ENCODE measurements around the gene SMARCB1. TPM values are rescaled to one million over a fixed set of nuclear protein-coding genes. Genes with fewer than 3 reads are reported as not detected.

SMARCB1 gene
- total RNA-seq, 4 donors from 2014 or later: 33.7 to 61.3 (median 54.7) TPM

DNA sequence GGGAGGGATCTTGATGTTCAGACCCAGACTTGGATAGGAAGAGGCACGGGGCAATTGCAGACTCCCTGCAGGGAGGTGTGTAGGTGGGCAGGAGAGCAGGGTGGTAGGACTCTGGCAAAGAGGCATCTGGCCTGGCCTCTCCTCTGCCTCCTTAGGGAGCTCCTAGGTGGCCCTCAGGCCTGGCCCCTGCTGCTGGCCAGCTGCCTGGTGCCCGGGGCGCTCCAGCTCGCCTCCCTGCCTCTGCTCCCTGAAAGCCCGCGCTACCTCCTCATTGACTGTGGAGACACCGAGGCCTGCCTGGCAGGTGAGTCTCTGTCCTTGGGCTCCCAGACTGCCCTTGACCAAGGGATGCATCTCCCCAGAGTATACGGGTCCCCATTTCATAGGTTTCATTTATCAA lies 90.8 kb downstream of the SMARCB1 start:
- 98 to 100% methylated on average over 4 to 8 of the region's 8 CpGs for WGBS, 2 donors (ENCODE audit: low coverage in 1 of 2)
- H3K36me3 ChIP-seq: no peaks in the 10 kb centered on the region
- intact Hi-C loops (cut with DNase I; ENCODE audit: low total_unique reads): no loop called here

GRCh38 chr22:23878219-23878618 lies 91.5 kb downstream of the SMARCB1 start:
- H3K27ac ChIP-seq: no peak overlapping the region
- WGBS, 2 donors (ENCODE audit: low coverage in 1 of 2): 90% methylated on average over 7 of the region's 7 CpGs; no CpG with 5 or more reads in 1 of the 2 donors
- H3K27me3 ChIP-seq: no peaks in the 10 kb centered on the region
- no peaks in the 10 kb centered on the region for H3K9me3 ChIP-seq
- no peaks in the 10 kb centered on the region for H3K4me1 ChIP-seq
- H3K4me3 ChIP-seq: no peak overlapping the region
- no peak for DNase-seq
- in situ Hi-C loops (cut with MboI; ENCODE audit: low pct_ligation_motif_present in 1 of 4, low pct_unique_long_range_greater_than_20kb in 1 of 4, low sequenced_read_pairs in 3 of 4): no loop called here
- TF ChIP-seq POLR2AphosphoS5 (IDR thresholded peaks at IDR 0.05) (no peak), CTCF (IDR thresholded peaks at IDR 0.05) (no peak), EP300 (IDR thresholded peaks at IDR 0.05; ENCODE audit: low read depth) (no peak), POLR2A (IDR thresholded peaks at IDR 0.05) (no peak)
- intact Hi-C loops (cut with DNase I; ENCODE audit: low total_unique reads): no loop called here
- no peaks in the 10 kb centered on the region for H3K36me3 ChIP-seq

More for the DNA sequence above, 90.8 kb downstream of the SMARCB1 start:
- DNase-seq: no peak
- in situ Hi-C loops (cut with MboI; ENCODE audit: low pct_ligation_motif_present in 1 of 4, low pct_unique_long_range_greater_than_20kb in 1 of 4, low sequenced_read_pairs in 3 of 4): no loop called here
- Histone ChIP-seq H3K4me3 (no peak overlapping the region), H3K27ac (no peak overlapping the region), H3K27me3 (no peaks in the 10 kb centered on the region), H3K9me3 (no peaks in the 10 kb centered on the region), H3K4me1 (no peaks in the 10 kb centered on the region)
- TF ChIP-seq POLR2AphosphoS5 (IDR thresholded peaks at IDR 0.05) (no peak), CTCF (IDR thresholded peaks at IDR 0.05) (no peak), EP300 (IDR thresholded peaks at IDR 0.05; ENCODE audit: low read depth) (no peak), POLR2A (IDR thresholded peaks at IDR 0.05) (no peak)

DNA sequence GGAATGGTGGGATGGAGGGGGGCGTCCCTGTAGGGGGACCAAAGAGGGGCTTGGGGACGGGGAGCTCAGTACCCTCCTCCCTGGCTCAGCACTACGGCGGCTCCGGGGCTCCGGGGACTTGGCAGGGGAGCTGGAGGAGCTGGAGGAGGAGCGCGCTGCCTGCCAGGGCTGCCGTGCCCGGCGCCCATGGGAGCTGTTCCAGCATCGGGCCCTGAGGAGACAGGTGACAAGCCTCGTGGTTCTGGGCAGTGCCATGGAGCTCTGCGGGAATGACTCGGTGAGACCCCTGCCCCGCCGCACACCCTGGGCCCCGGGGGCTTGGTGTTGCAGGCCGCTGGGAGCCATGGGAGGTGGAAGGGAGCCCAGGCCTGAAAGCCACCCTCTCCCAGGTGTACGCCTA lies 95.6 kb downstream of the SMARCB1 start:
- WGBS, 2 donors (ENCODE audit: low coverage in 1 of 2): 86 to 100% methylated on average over 1 to 20 of the region's 20 CpGs
- Histone ChIP-seq H3K27me3 (no peaks in the 10 kb centered on the region), H3K36me3 (no peaks in the 10 kb centered on the region), H3K27ac (no peak overlapping the region), H3K4me3 (no peak overlapping the region), H3K9me3 (no peaks in the 10 kb centered on the region), H3K4me1 (no peaks in the 10 kb centered on the region)
- no peak for TF ChIP-seq CTCF (IDR thresholded peaks at IDR 0.05)
- no peak for TF ChIP-seq EP300 (IDR thresholded peaks at IDR 0.05; ENCODE audit: low read depth)
- no peak for TF ChIP-seq POLR2A (IDR thresholded peaks at IDR 0.05)
- no peak for TF ChIP-seq POLR2AphosphoS5 (IDR thresholded peaks at IDR 0.05)
- in situ Hi-C loops (cut with MboI; ENCODE audit: low pct_ligation_motif_present in 1 of 4, low pct_unique_long_range_greater_than_20kb in 1 of 4, low sequenced_read_pairs in 3 of 4): no loop called here
- intact Hi-C loops (cut with DNase I; ENCODE audit: low total_unique reads): no loop called here
- no peak for DNase-seq

GRCh38 chr22:23883658-23884057 lies 96.9 kb downstream of the SMARCB1 start:
- intact Hi-C loops (cut with DNase I; ENCODE audit: low total_unique reads) (no loop called here), in situ Hi-C loops (cut with MboI; ENCODE audit: low pct_ligation_motif_present in 1 of 4, low pct_unique_long_range_greater_than_20kb in 1 of 4, low sequenced_read_pairs in 3 of 4) (no loop called here)
- Histone ChIP-seq H3K4me1 (no peaks in the 10 kb centered on the region), H3K27me3 (no peaks in the 10 kb centered on the region), H3K4me3 (no peak overlapping the region), H3K36me3 (no peaks in the 10 kb centered on the region), H3K9me3 (no peaks in the 10 kb centered on the region), H3K27ac (no peak overlapping the region)
- TF ChIP-seq CTCF (IDR thresholded peaks at IDR 0.05): no peak
- TF ChIP-seq EP300 (IDR thresholded peaks at IDR 0.05; ENCODE audit: low read depth): no peak
- TF ChIP-seq POLR2A (IDR thresholded peaks at IDR 0.05): no peak
- TF ChIP-seq POLR2AphosphoS5 (IDR thresholded peaks at IDR 0.05): no peak
- no peak for DNase-seq
- 100% methylated on average over 9 of the region's 9 CpGs; no CpG with 5 or more reads in 1 of the 2 donors for WGBS, 2 donors (ENCODE audit: low coverage in 1 of 2)

Data from transverse colon (tissue), 4 donors.